Vagina (tissue), 2 donors: ENCODE data around the gene CEACAM21.

ENCODE experiments used
- CTCF ChIP-seq, 3 experiments: fragments of 450-650 bp in 2 of 3; fragments of 200-600 bp in 1 of 3; sonication (generic) in 1 of 3; IDR thresholded peaks; one replicate each; pipeline ENCODE4 v1.5.1; 2017 to 2019; ENCODE audit warnings: antibody characterized with exemption in 3 of 3, mild to moderate bottlenecking in 2 of 3, moderate library complexity in 2 of 3
- POLR2A ChIP-seq, 2 donors: fragments of 450-650 bp; IDR thresholded peaks; one replicate each; pipeline ENCODE4 v1.6.1; 2017; ENCODE audit warnings: antibody characterized with exemption in 2 of 2, mild to moderate bottlenecking in 2 of 2, moderate library complexity in 2 of 2

GRCh38 chr19:41578886-41579285, 2.9 kb downstream of the CEACAM21 start:
- TF ChIP-seq CTCF (IDR thresholded peaks at IDR 0.05), result no peak
- no peak for TF ChIP-seq POLR2A (IDR thresholded peaks at IDR 0.05)
